Activated CD4-positive, alpha-beta T cell treated with anti-CD3 and anti-CD28 coated beads for 36 hours (primary cell): ENCODE measurements around the gene SIVA1. TPM values are rescaled to one million over a fixed set of nuclear protein-coding genes. Genes with fewer than 3 reads are reported as not detected.

ENCODE experiments used
- ATAC-seq: fragments of 200-7000 bp; cut with Tn5 transposase; one replicate; pipeline ENCODE4 v1.10.0; 2021; ENCODE audit warnings: mild to moderate bottlenecking, moderate library complexity
- CTCF ChIA-PET: fragments of 350-600 bp; sonication (Branson Sonifier 250); formaldehyde crosslinking; loops from one replicate; lab custom pipeline; 2021; ENCODE audit warnings: antibody characterized with exemption; lab: Charles Lee
- POLR2A ChIA-PET: fragments of 350-600 bp; sonication (Branson Sonifier 250); formaldehyde crosslinking; loops from one replicate; lab custom pipeline; 2021; ENCODE audit warnings: antibody characterized with exemption, inconsistent platforms; lab: Charles Lee
- DNase-seq: peaks from one replicate; pipeline ENCODE4 v3.0.0-alpha.2; 2020
- H3K27ac Mint-ChIP-seq: one replicate; pipeline ENCODE4 v1.8.0; 2021; ENCODE audit warnings: mixed read lengths
- H3K27me3 Mint-ChIP-seq: one replicate; pipeline ENCODE4 v1.8.0; 2021; ENCODE audit warnings: mixed read lengths
- H3K36me3 Mint-ChIP-seq: one replicate; pipeline ENCODE4 v1.8.0; 2021; ENCODE audit warnings: low read depth, mixed read lengths
- H3K4me1 Mint-ChIP-seq: one replicate; pipeline ENCODE4 v1.8.0; 2021; ENCODE audit warnings: mixed read lengths
- H3K4me3 Mint-ChIP-seq: one replicate; pipeline ENCODE4 v1.8.0; 2021; ENCODE audit warnings: mild to moderate bottlenecking, moderate library complexity, mixed read lengths
- H3K9me3 Mint-ChIP-seq: one replicate; pipeline ENCODE4 v1.8.0; 2021; ENCODE audit warnings: low read depth, mixed read lengths
- intact Hi-C, 2 experiments: fragments of 100-400 bp; cut with DNase I in 1 of 2; cut with micrococcal nuclease in 1 of 2; formaldehyde crosslinking; loops; one replicate each; pipeline versions ENCODE4 v1.14.2 to v1.15.1; 2022 to 2024; cut with DNase I, micrococcal nuclease
- total RNA-seq, 2 experiments: library from RNA; stranded (reverse); gene quantifications; one replicate each; pipeline ENCODE4 v1.2.3, GENCODE V29; 2021

The SIVA1 gene, protein sequence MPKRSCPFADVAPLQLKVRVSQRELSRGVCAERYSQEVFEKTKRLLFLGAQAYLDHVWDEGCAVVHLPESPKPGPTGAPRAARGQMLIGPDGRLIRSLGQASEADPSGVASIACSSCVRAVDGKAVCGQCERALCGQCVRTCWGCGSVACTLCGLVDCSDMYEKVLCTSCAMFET
- total RNA-seq, result 10 to 100 TPM; 47.1 to 97.1 TPM

DNA sequence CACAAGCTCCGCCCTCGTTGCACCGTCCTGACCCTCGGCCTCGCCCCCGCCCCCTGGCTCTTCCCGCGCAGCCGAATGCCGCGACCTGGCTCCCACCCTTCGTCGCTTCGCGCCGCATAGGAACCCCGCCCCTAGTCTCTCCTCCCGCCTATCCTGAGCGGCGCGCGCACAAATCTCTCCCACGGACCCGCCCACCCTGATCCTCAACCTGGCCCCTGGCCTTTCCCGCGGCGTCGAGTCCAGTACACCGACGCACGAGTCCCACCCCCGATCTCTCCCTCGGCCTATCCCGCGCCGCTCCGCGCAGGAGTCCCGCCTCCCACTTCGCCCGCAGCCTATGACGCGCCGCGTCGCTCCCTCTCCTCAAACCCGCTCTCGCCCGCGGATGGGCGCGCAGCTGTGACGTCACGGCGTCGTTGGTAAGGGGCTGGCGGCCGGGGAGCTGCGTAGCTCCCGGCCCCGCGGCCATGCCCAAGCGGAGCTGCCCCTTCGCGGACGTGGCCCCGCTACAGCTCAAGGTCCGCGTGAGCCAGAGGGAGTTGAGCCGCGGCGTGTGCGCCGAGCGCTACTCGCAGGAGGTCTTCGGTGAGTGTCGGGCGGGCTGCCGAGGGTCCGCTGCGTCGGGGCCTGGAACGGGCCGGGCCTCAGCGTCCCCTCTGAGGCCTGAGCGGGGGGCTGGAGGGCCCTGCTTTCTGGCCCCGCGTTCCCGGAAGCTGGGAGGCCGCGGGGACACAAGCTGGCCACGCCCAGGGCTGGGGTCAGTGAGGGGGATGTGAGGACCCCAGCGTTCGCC lies at the start of gene SIVA1:
TSS of gene SIVA1 (plus strand) at position 413 of the 793 bp plus-strand sequence. CDS start at position 468, 55 bp downstream.
- ChIA-PET POLR2A (interaction anchor here (0.6 to 1.7 kb wide), 11 partner anchors 16 to 548 kb away, joined by 3 to 8 read pairs (median 4); partner anchors contain the start of genes AKT1, BRF1, CDCA4 and GPR132), CTCF (interaction anchor here (0.5 to 3.3 kb wide), 17 partner anchors 10 to 823 kb away, joined by 3 to 24 read pairs (median 4); partner anchors contain the start of gene AKT1)
- H3K9me3 Mint-ChIP-seq, result no peaks in the 10 kb centered on the region
- DNase-seq (peak; percentile 100), ATAC-seq (peak; percentile 92)
- no peaks in the 10 kb centered on the region for H3K27me3 Mint-ChIP-seq
- intact Hi-C loops, result loop anchor here (1.0 to 5.0 kb wide), 20 partner anchors 15 to 1420 kb away; partner anchors contain the start of genes ADSS1 (in 1 of the 2), AKT1 (in 1 of the 2), BRF1 (in 1 of the 2) and CDCA4 (in 1 of the 2)
- H3K27ac Mint-ChIP-seq, result peak within 1 kb of the TSS; percentile 83
- peaks cover 16% of the 10 kb centered on the region for H3K36me3 Mint-ChIP-seq
- peaks cover 33% of the 10 kb centered on the region for H3K4me1 Mint-ChIP-seq
- peak within 1 kb of the TSS; percentile 84 for H3K4me3 Mint-ChIP-seq

DNA sequence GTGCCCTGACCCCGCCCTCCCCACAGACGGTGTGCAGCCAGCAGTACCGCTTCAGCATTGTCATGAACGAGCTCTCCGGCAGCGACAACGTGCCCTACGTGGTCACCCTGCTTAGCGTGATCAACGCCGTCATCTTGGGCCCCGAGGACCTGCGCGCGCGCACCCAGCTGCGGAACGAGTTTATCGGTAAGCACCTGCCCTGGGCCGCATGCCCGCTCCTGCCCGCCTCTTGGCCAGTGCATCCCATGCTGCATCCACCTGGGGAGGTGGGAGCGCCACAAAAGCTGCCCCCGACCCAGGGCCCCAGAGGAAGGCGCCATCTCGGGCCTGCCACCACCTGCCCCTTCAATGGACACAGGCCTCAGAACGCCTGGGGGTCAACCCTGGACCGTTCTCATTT lies 49.7 kb upstream of the SIVA1 start:
- H3K4me3 Mint-ChIP-seq, result no peak overlapping the region
- peaks cover 8% of the 10 kb centered on the region for H3K36me3 Mint-ChIP-seq
- DNase-seq (no peak), ATAC-seq (no peak)
- intact Hi-C loops, result no loop called here
- H3K27me3 Mint-ChIP-seq, result no peaks in the 10 kb centered on the region
- POLR2A ChIA-PET, result no interaction called here
- CTCF ChIA-PET, result no interaction called here
- H3K9me3 Mint-ChIP-seq, result no peaks in the 10 kb centered on the region
- no peak overlapping the region for H3K27ac Mint-ChIP-seq
- H3K4me1 Mint-ChIP-seq, result no peaks in the 10 kb centered on the region

DNA sequence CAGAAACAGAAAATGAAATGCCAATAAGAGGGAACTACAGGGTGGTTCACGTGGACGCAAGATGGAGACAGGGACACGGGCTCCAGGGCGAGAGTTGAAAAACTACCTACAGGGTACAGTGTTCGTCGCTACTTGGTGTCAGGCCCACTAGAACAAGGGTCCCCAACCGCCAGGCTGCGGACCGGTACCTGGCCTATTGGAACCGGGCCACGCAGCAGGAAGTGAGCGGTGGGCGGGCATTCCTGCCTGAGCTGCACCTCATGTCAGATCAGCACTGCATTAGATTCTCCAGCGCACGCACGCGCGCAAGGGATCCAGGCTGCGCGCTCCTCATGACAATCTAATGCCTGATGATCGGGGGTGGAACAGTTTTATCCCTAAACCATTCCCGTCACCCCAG lies 48.7 kb upstream of the SIVA1 start:
- intact Hi-C loops, result no loop called here
- POLR2A ChIA-PET, result no interaction called here
- no peak overlapping the region for H3K27ac Mint-ChIP-seq
- H3K4me3 Mint-ChIP-seq, result no peak overlapping the region
- no peaks in the 10 kb centered on the region for H3K9me3 Mint-ChIP-seq
- DNase-seq, result no peak
- ATAC-seq, result no peak
- peaks cover 2% of the 10 kb centered on the region for H3K4me1 Mint-ChIP-seq
- CTCF ChIA-PET, result interaction anchor here (0.6 kb wide), 1 partner anchor 52 kb away, joined by 4 read pairs; no protein-coding TSS in a partner anchor
- H3K36me3 Mint-ChIP-seq, result peaks cover 11% of the 10 kb centered on the region
- H3K27me3 Mint-ChIP-seq, result no peaks in the 10 kb centered on the region

DNA sequence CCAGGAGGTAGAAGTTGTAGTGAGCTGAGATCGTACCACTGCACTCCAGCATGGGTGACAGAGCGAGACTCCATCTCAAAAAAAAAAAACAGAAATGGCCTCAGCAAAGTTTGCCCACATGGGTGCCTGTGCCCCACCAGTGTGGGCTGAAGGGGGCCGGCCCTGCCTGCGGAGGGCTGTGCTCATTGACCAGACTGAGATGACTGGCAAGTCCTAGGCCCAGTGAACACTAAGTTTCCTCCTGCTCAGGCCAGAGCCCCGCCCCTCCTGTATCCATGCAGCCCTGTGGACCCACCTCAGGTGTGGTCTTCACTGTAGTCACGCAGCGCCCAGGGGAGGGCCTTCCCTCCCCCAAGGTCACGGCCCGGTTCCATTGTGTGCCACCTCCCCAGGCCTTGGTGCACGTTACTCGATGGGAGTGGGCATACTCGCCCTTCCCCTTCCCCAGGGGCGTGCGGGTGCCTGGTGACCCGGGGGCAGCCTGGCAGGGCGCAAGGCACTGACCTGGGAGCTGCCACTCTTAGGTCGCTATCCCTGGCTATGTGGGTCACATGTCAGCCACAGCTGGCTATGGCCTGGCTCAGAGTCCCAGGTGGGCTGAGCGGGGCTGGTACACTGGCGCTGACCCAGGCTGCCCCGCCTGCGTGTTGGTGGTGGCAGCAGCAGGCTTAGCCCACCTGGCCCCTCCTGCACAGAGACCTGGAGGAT lies 47.5 kb upstream of the SIVA1 start:
- Mint-ChIP-seq H3K27me3 (no peaks in the 10 kb centered on the region), H3K4me1 (peaks cover 2% of the 10 kb centered on the region), H3K4me3 (no peak overlapping the region), H3K36me3 (peaks cover 14% of the 10 kb centered on the region), H3K9me3 (no peaks in the 10 kb centered on the region), H3K27ac (no peak overlapping the region)
- ATAC-seq (no peak), DNase-seq (no peak)
- CTCF ChIA-PET, result interaction anchor here (0.7 kb wide), 1 partner anchor 47 kb away, joined by 3 read pairs; no protein-coding TSS in a partner anchor
- POLR2A ChIA-PET, result no interaction called here
- intact Hi-C loops, result no loop called here

DNA sequence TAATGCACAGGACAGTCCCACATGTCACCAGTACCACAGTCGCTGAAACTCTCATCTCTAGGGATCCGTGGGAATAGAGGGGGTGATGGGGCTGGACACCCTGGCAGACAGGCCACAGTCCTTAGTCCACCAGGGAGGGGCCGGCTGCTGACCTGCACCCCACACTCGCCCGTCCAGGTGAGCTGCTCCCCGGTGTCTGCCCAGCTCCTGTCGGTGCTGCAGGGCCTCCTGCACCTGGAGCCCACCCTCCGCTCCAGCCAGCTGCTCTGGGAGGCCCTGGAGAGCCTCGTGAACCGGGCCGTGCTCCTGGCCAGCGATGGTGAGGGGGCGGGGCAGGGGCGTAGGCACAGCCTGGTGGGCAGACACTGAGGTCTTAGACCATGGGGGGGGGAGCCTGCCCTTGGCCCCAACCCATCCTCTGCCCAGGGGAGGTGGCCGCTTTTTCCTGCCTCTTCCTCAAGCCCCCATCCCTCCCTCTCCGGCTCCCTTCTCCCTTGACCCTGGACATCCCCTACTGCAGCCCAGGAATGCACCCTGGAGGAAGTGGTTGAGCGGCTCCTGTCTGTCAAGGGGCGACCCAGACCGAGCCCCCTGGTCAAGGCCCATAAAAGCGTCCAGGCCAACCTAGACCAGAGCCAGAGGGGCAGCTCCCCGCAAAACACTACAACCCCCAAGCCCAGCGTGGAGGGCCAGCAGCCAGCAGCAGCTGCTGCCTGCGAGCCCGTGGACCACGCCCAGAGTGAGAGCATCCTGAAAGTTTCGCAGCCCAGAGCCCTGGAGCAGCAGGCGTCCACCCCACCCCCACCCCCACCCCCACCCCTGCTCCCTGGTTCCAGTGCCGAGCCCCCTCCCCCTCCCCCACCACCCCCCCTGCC lies 46.0 kb upstream of the SIVA1 start:
- peaks cover 14% of the 10 kb centered on the region for H3K36me3 Mint-ChIP-seq
- H3K27me3 Mint-ChIP-seq, result no peaks in the 10 kb centered on the region
- no peak for DNase-seq
- no peak overlapping the region for H3K4me3 Mint-ChIP-seq
- peaks cover 2% of the 10 kb centered on the region for H3K4me1 Mint-ChIP-seq
- no peak overlapping the region for H3K27ac Mint-ChIP-seq
- no peak for ATAC-seq
- intact Hi-C loops, result no loop called here
- POLR2A ChIA-PET, result no interaction called here
- H3K9me3 Mint-ChIP-seq, result no peaks in the 10 kb centered on the region
- CTCF ChIA-PET, result interaction anchor here (0.6 to 1.0 kb wide), 5 partner anchors 12 to 55 kb away, joined by 3 to 4 read pairs (median 3); no protein-coding TSS in a partner anchor

DNA sequence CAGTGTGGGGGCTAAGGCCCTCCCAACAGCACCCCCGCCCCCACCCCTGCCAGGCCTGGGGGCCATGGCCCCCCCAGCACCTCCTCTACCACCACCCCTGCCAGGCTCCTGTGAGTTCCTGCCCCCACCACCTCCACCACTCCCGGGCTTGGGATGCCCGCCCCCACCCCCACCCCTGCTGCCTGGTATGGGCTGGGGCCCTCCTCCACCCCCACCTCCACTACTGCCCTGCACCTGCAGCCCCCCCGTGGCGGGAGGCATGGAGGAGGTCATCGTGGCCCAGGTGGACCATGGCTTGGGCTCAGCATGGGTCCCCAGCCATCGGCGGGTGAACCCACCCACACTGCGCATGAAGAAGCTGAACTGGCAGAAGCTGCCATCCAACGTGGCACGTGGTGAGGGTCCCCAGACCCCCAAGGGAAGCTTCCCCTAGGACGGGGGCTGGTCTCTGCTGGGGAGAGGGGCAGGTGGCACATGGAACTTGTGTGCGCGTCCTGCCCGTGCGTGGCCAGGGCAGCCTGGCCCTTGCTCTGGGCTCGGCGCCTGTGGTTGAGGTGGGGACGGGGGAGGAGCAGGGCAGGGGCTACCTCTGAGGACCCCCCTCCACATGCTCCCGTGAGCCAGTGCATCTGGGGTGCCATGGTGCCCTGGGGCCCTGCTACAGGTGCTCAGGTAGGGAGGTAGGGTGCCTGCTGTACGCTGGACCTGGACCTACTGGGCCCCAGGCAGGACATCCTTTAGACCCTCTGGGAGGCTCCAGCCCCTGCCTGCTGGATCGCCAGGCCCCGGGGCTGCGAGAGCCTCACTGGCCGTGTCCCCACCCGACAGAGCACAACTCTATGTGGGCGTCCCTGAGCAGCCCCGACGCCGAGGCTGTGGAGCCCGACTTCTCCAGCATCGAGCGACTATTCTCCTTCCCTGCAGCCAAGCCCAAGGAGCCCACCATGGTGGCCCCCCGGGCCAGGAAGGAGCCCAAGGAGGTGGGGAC lies 45.0 kb upstream of the SIVA1 start:
- Mint-ChIP-seq H3K27ac (no peak overlapping the region), H3K9me3 (no peaks in the 10 kb centered on the region), H3K36me3 (peaks cover 14% of the 10 kb centered on the region), H3K27me3 (no peaks in the 10 kb centered on the region), H3K4me3 (no peak overlapping the region), H3K4me1 (peaks cover 2% of the 10 kb centered on the region)
- intact Hi-C loops, result loop anchor here (1.0 kb wide), 2 partner anchors 43 to 58 kb away; no protein-coding TSS in a partner anchor
- no peak for DNase-seq
- ChIA-PET POLR2A (no interaction called here), CTCF (interaction anchor here (1.2 kb wide), 1 partner anchor 17 kb away, joined by 6 read pairs; no protein-coding TSS in a partner anchor)
- ATAC-seq, result no peak

DNA sequence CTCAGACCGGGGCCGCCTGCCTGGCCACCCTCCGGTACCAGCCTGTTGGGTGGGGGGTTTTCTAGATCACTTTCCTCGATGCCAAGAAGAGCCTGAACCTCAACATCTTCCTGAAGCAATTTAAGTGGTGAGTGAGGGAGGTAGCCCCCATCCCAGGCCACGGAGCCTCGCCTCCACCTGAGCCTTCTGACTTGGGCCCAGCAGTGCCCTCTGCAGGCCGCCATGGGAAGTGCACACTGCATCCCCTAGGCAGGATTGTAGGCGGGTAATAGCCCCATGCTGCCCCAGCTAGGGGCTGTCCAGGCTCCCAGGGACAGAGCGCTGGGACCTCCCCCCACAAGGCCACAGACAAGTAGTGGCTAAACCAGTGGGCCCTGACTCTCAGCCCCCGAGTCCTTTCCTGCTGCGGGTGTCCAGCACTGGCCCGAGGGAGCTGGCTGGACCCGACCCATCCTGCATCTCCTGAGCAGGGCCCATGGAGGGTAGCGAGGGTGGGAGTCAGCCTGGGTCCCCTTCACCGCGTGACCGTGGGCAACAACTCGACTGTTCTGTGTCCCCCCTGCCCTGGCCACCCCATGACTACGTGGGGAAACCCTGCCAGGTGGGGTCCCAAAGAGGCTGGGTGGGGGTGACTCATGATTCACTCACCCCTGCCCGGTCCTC lies 44.2 kb upstream of the SIVA1 start:
- peak; percentile 85 for DNase-seq

DNA sequence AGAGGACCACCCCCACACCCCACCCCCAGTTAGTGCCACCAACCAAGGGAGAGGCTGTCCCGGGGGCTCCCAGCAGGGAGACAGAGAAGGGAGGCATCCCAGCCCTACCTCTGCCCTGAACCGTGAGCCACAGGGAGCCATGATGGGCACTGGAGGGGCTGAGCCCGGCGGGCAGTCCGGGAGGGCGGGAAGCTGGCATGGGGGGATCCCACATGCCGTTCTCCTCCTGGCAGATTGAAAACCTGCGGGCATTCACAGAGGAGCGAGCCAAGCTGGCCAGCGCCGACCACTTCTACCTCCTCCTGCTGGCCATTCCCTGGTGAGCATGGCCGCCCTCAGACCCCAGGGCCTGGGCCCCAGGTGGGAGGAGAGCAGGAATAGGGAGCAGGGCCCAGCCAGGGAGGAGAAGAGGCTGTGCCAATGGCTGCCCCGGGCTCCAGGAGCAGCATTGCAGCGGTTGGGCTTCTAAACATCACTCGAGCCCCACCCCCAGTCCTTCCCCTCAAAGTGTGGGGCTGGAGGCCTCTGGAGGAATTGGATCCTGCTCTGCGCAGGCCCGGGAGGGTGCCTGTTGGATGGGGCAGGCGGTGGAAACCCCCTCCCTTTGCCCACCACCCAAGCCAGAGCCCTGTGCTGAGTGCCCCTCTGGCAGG lies 43.4 kb upstream of the SIVA1 start:
- no peak for DNase-seq
- Mint-ChIP-seq H3K27me3 (no peaks in the 10 kb centered on the region), H3K4me1 (peaks cover 2% of the 10 kb centered on the region), H3K9me3 (no peaks in the 10 kb centered on the region), H3K36me3 (peaks cover 9% of the 10 kb centered on the region), H3K4me3 (no peak overlapping the region), H3K27ac (no peak overlapping the region)
- ATAC-seq, result no peak
- ChIA-PET POLR2A (no interaction called here), CTCF (interaction anchor here (0.5 to 1.2 kb wide), 4 partner anchors 14 to 61 kb away, joined by 3 to 6 read pairs (median 3); partner anchors contain the start of gene ADSS1)
- intact Hi-C loops, result no loop called here

More for the DNA sequence above, 44.2 kb upstream of the SIVA1 start:
- Mint-ChIP-seq H3K27ac (no peak overlapping the region), H3K4me1 (peaks cover 2% of the 10 kb centered on the region), H3K27me3 (no peaks in the 10 kb centered on the region), H3K4me3 (no peak overlapping the region), H3K36me3 (peaks cover 10% of the 10 kb centered on the region), H3K9me3 (no peaks in the 10 kb centered on the region)
- ChIA-PET CTCF (interaction anchor here (0.5 to 1.2 kb wide), 4 partner anchors 15 to 61 kb away, joined by 3 to 6 read pairs (median 3); partner anchors contain the start of gene ADSS1), POLR2A (no interaction called here)
- intact Hi-C loops, result loop anchor here (1.0 kb wide), 2 partner anchors 43 to 58 kb away; no protein-coding TSS in a partner anchor
- ATAC-seq, result peak; percentile 91
